ENCODE results near the gene GHRH. TPM values are rescaled to one million over a fixed set of nuclear protein-coding genes. Genes with fewer than 3 reads are reported as not detected.

Gene GHRH
- total and polyA plus RNA-seq, 2 donors (not counting 1 experiment from before 2014, with no cell fraction given), result not detected

GRCh38 chr20:37262505-37262904, 891 bp upstream of the GHRH start:
- Histone ChIP-seq H3K4me1 (ENCODE audit: control insufficient read depth in 2 of 2, insufficient read depth in 2 of 2, low read length in 2 of 2) (peaks cover 5 to 9% of the 10 kb centered on the region in 2 donors), H4K20me1 (ENCODE audit: control insufficient read depth, insufficient read depth, low read length, poor library complexity, severe bottlenecking) (no peaks in the 10 kb centered on the region), H3K36me3 (replicated peaks in 1 of 2; ENCODE audit: control extremely low read depth in 1 of 2, control insufficient read depth in 1 of 2, extremely low read depth in 1 of 2, insufficient read depth in 2 of 2, low read length in 1 of 2) (no peaks in the 10 kb centered on the region), H3K9ac (ENCODE audit: low read length) (no peak overlapping the region), H3K9me3 (ENCODE audit: control extremely low read depth in 1 of 3, control insufficient read depth in 2 of 3, insufficient read depth in 1 of 3, low read length in 2 of 3) (no peaks in the 10 kb centered on the region), H3K27me3 (replicated peaks in 1 of 4; ENCODE audit: control extremely low read depth in 1 of 4, control insufficient read depth in 3 of 4, insufficient read depth in 4 of 4, low read length in 3 of 4) (peaks cover 0 to 4% (median 0%) of the 10 kb centered on the region in 4 experiments), H2AFZ (ENCODE audit: insufficient read depth, low read depth, low read length, poor library complexity, severe bottlenecking) (no peak overlapping the region), H3K79me2 (ENCODE audit: control insufficient read depth, insufficient read depth, low read length) (no peaks in the 10 kb centered on the region), H3K4me2 (replicated peaks; ENCODE audit: low read depth, low read length, poor library complexity, severe bottlenecking) (no peak overlapping the region), H3K4me3 (ENCODE audit: control extremely low read depth in 1 of 5, extremely low read depth in 1 of 5, insufficient read depth in 1 of 5, low read depth in 2 of 5, low read length in 4 of 5) (no peak overlapping the region), H3K27ac (ENCODE audit: low read length in 2 of 2) (no peak overlapping the region)
- TF ChIP-seq CTCF (IDR thresholded peaks at IDR 0.05), result no peak
- TF ChIP-seq EZH2 (IDR thresholded peaks at IDR 0.05; ENCODE audit: borderline replicate concordance, insufficient read depth, low read depth, low read length, poor library complexity, severe bottlenecking), result no peak
- H3K4me1 Mint-ChIP-seq, result peaks cover 6% of the 10 kb centered on the region
- ChIA-PET POLR2A (no interaction called here), CTCF (no interaction called here)
- no peak for ATAC-seq (ENCODE audit: low read depth)
- H3K27ac Mint-ChIP-seq, result no peak overlapping the region
- H3K4me3 Mint-ChIP-seq, result no peak overlapping the region
- 100% methylated on average over 2 of the region's 8 CpGs for WGBS (ENCODE audit: insufficient coverage)
- no peaks in the 10 kb centered on the region for H3K9me3 Mint-ChIP-seq (ENCODE audit: insufficient read depth)
- peaks cover 18% of the 10 kb centered on the region for H3K27me3 Mint-ChIP-seq
- intact Hi-C loops (cut with micrococcal nuclease), result no loop called here
- DNase-seq, result no peak

- Histone ChIP-seq H3K36me3 (replicated peaks in 1 of 2; ENCODE audit: control extremely low read depth in 1 of 2, control insufficient read depth in 1 of 2, extremely low read depth in 1 of 2, insufficient read depth in 2 of 2, low read length in 1 of 2) (no peaks in the 10 kb centered on the region), H3K4me1 (ENCODE audit: control insufficient read depth in 2 of 2, insufficient read depth in 2 of 2, low read length in 2 of 2) (peaks cover 5 to 9% of the 10 kb centered on the region in 2 donors), H3K79me2 (ENCODE audit: control insufficient read depth, insufficient read depth, low read length) (no peaks in the 10 kb centered on the region), H4K20me1 (ENCODE audit: control insufficient read depth, insufficient read depth, low read length, poor library complexity, severe bottlenecking) (no peaks in the 10 kb centered on the region), H3K4me3 (ENCODE audit: control extremely low read depth in 1 of 5, extremely low read depth in 1 of 5, insufficient read depth in 1 of 5, low read depth in 2 of 5, low read length in 4 of 5) (no peak overlapping the region), H3K9ac (ENCODE audit: low read length) (no peak overlapping the region), H2AFZ (ENCODE audit: insufficient read depth, low read depth, low read length, poor library complexity, severe bottlenecking) (no peak overlapping the region), H3K27ac (ENCODE audit: low read length in 2 of 2) (no peak overlapping the region), H3K4me2 (replicated peaks; ENCODE audit: low read depth, low read length, poor library complexity, severe bottlenecking) (no peak overlapping the region), H3K9me3 (ENCODE audit: control extremely low read depth in 1 of 3, control insufficient read depth in 2 of 3, insufficient read depth in 1 of 3, low read length in 2 of 3) (no peaks in the 10 kb centered on the region), H3K27me3 (replicated peaks in 1 of 4; ENCODE audit: control extremely low read depth in 1 of 4, control insufficient read depth in 3 of 4, insufficient read depth in 4 of 4, low read length in 3 of 4) (peaks cover 0 to 4% (median 0%) of the 10 kb centered on the region in 4 experiments)
- Mint-ChIP-seq H3K9me3 (ENCODE audit: insufficient read depth) (no peaks in the 10 kb centered on the region), H3K4me1 (peaks cover 6% of the 10 kb centered on the region), H3K4me3 (no peak overlapping the region), H3K27ac (no peak overlapping the region), H3K27me3 (peaks cover 18% of the 10 kb centered on the region)
- WGBS (ENCODE audit: insufficient coverage), result 97% methylated on average over 4 of the region's 4 CpGs
- ChIA-PET CTCF (no interaction called here), POLR2A (interaction anchor here (0.6 kb wide), 1 partner anchor 436 kb away, joined by 4 read pairs; no protein-coding TSS in a partner anchor)
- intact Hi-C loops (cut with micrococcal nuclease), result no loop called here
- no peak for DNase-seq
- no peak for ATAC-seq (ENCODE audit: low read depth)
- no peak for TF ChIP-seq EZH2 (IDR thresholded peaks at IDR 0.05; ENCODE audit: borderline replicate concordance, insufficient read depth, low read depth, low read length, poor library complexity, severe bottlenecking)
- no peak for TF ChIP-seq CTCF (IDR thresholded peaks at IDR 0.05)
Measured at GRCh38 chr20:37260923-37261322, 691 bp downstream of the GHRH start.
